G401 (cell line): ENCODE data around the gene MBTPS1. TPM values are rescaled to one million over a fixed set of nuclear protein-coding genes. Genes with fewer than 3 reads are reported as not detected.
A peak's percentile ranks its signal among the peaks of the same experiment; 100 is the strongest.

ENCODE experiments used
- DNase-seq: peaks from one replicate; pipeline ENCODE4 v3.0.0-alpha.2; 2015; ENCODE audit warnings: low spot score
- in situ Hi-C: cut with HindIII; loops from 2 replicates; pipeline ENCODE4 v1.10.0; 2016; ENCODE audit warnings: low sequenced_read_pairs, mixed read lengths
- total RNA-seq: library from RNA; depleted of rRNA; stranded (reverse); fragments of >200 nt; shearing (Covaris generic); gene quantifications from 2 replicates; pipeline ENCODE4 v1.2.3, GENCODE V29; 2014

The MBTPS1 gene
- total RNA-seq, 1 experiment from 2014 or later: 70.6 TPM

GRCh38 chr16:84062734-84063640 is 53.8 kb downstream of the MBTPS1 start:
- DNase-seq: peak; percentile 82
- in situ Hi-C loops: no loop called here

GRCh38 chr16:84061236-84061819 is 55.4 kb downstream of the MBTPS1 start:
- DNase-seq: no peak
- in situ Hi-C loops: no loop called here

DNA sequence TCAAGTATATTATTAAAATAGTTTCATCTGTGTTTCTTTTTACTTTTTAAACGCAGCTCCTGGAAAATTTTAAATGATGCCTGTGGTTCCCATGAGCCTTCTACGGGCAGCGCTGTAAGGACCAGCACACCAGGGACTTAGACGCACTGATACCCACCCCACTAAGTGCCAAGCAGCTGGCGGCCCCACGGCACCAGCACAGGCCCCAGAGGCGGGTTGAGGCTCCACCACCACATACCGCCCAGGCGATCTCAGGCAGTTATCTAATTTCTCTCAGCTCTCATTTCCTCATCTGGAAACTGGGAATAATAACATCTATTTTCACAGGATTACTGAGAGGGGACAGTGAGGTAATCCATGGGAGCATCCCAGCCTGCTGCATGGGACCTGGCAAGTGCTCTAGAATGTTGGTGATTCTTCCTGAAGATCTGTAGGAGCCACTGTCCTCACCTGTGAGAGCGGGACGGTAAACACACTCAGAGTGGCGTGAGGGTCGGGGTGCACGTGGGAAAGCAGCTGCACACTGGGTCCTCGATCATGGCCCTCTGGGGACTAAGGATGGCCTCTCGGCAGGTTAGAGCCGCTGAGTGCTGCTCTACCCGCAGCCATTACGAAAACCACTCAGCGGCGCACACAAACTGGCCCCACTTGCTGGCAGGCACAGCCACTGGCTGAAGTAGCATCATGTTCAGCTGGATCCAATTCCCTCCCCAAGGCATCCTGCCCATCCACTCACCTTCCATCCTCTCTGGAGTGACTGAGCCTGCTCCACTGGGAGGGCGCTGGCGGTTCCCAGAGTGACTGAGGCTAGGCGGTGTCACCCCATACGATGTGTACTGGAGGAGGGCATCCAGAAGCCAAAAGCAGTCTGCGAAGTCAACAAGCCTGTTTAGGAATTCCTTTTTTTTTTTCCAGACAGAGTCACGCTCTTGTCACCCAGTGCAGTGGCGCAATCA is 56.5 kb downstream of the MBTPS1 start:
- DNase-seq: no peak
- in situ Hi-C loops: no loop called here

DNA sequence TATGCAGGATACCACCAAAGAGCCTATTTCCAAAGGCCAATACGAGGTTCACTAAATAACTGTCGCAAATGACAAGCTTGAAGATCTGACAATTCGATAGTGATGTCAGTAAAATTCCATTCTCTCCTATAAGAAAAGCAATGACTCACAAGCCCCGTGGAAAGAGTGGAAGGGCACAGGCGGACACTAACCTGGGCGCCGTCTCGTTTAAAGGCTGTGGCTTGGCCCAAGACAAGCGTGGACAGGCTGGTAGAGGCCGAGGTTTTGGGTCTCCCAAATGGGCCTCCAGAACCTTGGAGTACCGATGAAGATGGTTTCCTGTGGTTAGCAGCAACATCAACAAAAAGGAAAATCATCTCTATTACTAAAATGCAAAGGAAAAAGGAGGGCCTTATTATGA is 57.6 kb downstream of the MBTPS1 start:
- in situ Hi-C loops: no loop called here
- no peak for DNase-seq

DNA sequence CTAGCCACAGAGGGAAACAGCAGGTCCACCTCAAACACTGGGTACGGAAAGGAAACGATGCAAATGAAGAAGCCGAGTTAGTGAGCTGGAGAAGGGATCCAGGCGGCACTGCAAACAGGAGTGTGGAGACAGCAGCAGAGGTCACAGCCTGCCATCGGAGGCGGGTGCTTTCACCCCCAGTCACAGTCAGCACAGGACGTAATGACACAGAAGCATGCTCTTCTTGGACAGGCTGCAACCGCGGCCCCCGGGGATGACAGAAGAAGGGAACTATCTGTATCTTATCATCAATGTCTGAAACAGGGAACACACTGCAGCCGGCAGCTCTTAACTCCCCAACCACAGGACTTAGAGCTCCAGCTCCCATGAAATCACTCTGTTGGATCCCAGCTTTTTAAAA is 58.1 kb downstream of the MBTPS1 start:
- in situ Hi-C loops: no loop called here
- no peak for DNase-seq

GRCh38 chr16:84058211-84058610 is 58.5 kb downstream of the MBTPS1 start:
- no peak for DNase-seq
- in situ Hi-C loops: no loop called here

GRCh38 chr16:84056933-84057332 is 59.8 kb downstream of the MBTPS1 start:
- in situ Hi-C loops: no loop called here
- no peak for DNase-seq

- in situ Hi-C loops: no loop called here
- DNase-seq: no peak
These were observed 60.7 kb downstream of the MBTPS1 start for GRCh38 chr16:84055801-84056634.

GRCh38 chr16:84055366-84055765 is 61.4 kb downstream of the MBTPS1 start:
- in situ Hi-C loops: no loop called here
- no peak for DNase-seq

- no peak for DNase-seq
- in situ Hi-C loops: no loop called here
These were observed 61.8 kb downstream of the MBTPS1 start for GRCh38 chr16:84054916-84055315.

DNA sequence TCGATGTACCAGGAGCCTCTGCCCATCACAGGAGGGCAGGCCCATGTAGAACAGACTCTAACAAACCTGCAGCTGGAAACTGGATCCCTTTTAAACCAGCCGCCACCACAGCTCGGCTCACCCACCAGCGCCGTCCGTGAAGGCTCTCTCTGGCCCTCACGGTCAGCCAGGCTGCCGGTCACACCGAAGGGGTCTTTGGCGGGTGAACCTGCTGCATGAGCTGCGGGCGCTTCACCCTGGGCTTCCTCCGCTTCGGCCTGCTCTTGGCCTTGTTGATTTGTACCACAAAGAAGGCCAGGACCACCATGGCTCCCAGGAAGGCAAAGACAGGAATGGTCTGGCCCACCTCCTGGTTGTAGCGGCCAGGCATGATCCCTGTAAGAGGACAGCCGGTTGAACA is 62.5 kb downstream of the MBTPS1 start:
- in situ Hi-C loops: no loop called here
- DNase-seq: no peak

- in situ Hi-C loops: no loop called here
- no peak for DNase-seq
These were observed 63.5 kb downstream of the MBTPS1 start for GRCh38 chr16:84053237-84053636.

DNA sequence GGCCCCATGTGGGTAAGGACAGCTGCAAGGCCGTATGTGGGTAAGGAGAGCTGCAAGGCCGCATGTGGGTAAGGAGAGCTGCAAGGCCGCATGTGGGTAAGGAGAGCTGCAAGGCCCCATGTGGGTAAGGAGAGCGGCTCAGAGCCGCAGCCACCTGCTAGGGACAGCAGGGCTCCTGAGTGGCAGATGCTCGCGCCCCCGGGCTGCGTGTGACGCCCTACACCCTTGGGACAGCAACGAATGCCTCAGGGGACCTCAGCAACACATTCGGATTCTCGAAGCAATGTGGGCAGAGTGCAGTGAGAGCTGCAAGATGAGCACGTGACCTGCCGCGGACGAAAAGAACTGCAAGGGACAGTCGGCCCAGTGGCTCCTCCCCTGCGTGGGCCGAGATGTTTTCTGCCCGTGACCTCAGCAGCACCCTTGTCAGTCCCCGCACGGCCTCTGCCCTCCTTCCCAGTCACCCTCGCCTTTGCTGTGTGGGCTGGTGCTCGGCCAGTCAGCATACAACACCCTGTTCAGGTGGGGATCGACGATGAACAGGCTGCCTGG is 64.6 kb downstream of the MBTPS1 start:
- in situ Hi-C loops: no loop called here
- no peak for DNase-seq

GRCh38 chr16:84050316-84050715 is 66.4 kb downstream of the MBTPS1 start:
- DNase-seq: no peak
- in situ Hi-C loops: no loop called here

GRCh38 chr16:84049403-84050060 is 67.2 kb downstream of the MBTPS1 start:
- in situ Hi-C loops: no loop called here

DNA sequence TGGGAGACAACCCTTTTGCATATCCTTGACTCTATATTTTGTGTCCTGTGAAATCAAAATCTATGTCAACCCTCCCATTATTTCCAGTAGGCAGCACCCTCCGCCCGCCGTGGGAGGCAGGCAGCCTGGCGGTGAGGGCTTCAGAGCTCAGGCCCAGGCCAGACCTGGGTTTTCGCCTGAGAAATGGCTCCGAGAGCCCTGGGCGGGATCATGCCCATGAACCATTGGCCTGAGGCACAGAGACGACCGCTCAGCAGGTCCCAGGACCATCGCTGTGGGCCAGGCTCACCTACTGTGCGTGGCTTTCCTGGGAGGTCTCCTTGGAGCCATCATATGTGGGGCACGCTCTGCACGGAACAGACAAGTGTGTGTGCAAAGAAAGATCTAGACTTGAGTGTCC is 67.9 kb downstream of the MBTPS1 start:
- in situ Hi-C loops: no loop called here
- DNase-seq: no peak

More at GRCh38 chr16:84049403-84050060, 67.2 kb downstream of the MBTPS1 start:
- DNase-seq: no peak

DNA sequence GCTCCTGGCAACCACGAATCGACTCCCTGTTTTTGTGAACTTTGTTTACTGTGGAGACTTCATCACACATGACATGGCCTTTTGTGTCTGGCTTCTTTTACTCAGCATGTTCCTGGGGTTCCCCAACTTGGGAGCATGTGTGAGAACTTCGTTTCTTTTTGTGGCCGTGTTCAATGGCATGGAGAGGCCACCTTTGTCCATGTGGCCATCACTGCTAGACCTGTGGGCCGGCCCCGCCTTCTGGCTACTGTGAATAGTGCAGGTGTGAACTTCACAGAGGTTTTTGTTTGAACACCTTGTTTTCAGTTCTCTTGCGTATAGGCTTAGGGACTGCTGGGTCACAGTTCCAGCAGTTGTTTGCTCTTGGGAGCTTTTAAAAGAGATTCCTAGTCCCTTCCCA is 68.5 kb downstream of the MBTPS1 start:
- in situ Hi-C loops: no loop called here

DNA sequence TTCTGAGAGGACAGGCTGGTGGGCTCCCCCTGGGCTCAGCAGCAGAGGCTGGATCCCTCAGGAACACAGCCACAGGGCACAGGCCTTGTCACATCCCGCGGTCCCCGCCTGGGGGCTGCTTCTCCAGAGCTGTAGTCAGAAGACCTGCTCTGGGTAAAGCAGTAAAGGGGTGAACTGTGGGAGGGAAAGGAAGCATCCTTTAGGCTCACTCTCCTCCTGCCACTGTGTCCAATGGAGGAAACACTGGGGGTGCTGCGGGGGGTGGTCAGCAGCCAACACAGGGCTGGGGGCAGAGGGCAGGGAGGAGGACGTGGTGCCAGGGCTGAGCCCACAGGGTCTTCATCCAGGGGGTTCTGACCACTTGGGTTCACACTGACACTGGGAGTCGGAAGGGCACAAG is 69.1 kb downstream of the MBTPS1 start:
- in situ Hi-C loops: no loop called here
- no peak for DNase-seq

More for the DNA sequence above, 68.5 kb downstream of the MBTPS1 start:
- DNase-seq: no peak
